Gastroesophageal sphincter (tissue), 4 donors: Measurements from ENCODE around the gene DCC. TPM values are rescaled to one million over a fixed set of nuclear protein-coding genes. Genes with fewer than 3 reads are reported as not detected.

Experiments used
- ATAC-seq: fragments of 150-250 bp; one replicate; pipeline ENCODE4 v1.9.1; 2016; ENCODE audit warnings: mild to moderate bottlenecking, moderate library complexity
- H3K27ac ChIP-seq, 4 donors: fragments of 200-600 bp; sonication (generic) in 3 of 4; 1 replicate in 3 of 4; 2 replicates in 1 of 4; pipeline ENCODE4 v1.5.1; 2016 to 2019
- H3K27me3 ChIP-seq: fragments of 200-600 bp; sonication (generic); one replicate; pipeline ENCODE4 v1.5.1; 2019
- H3K36me3 ChIP-seq, 2 donors: fragments of 200-600 bp; sonication (generic); one replicate each; pipeline ENCODE4 v1.5.1; 2019; ENCODE audit warnings: control low read depth in 1 of 2
- H3K4me1 ChIP-seq, 3 donors: fragments of 200-600 bp; sonication (generic); 1 replicate in 2 of 3; 2 replicates in 1 of 3; pipeline ENCODE4 v1.5.1; 2016 to 2019; ENCODE audit warnings: control low read depth in 2 of 3
- H3K4me3 ChIP-seq, 2 donors: fragments of 200-600 bp; sonication (generic); one replicate each; pipeline ENCODE4 v1.5.1; 2019; ENCODE audit warnings: mild to moderate bottlenecking in 1 of 2, moderate library complexity in 1 of 2
- H3K9me3 ChIP-seq, 3 donors: fragments of 200-600 bp; sonication (generic); one replicate each; pipeline ENCODE4 v1.5.1; 2017 to 2019; ENCODE audit warnings: control low read depth in 2 of 3
- EP300 ChIP-seq: sonication (generic); formaldehyde crosslinking; IDR thresholded peaks from one replicate; pipeline ENCODE4 v1.6.1; 2017; ENCODE audit warnings: antibody characterized with exemption, mild to moderate bottlenecking
- POLR2A ChIP-seq, 2 donors: fragments of 450-650 bp; IDR thresholded peaks; one replicate each; pipeline ENCODE4 v1.6.1; 2017; ENCODE audit warnings: antibody characterized with exemption in 2 of 2, mild to moderate bottlenecking in 2 of 2, moderate library complexity in 1 of 2
- POLR2AphosphoS5 ChIP-seq: sonication (generic); formaldehyde crosslinking; IDR thresholded peaks from one replicate; pipeline ENCODE4 v1.6.1; 2017; ENCODE audit warnings: antibody characterized with exemption
- WGBS, 2 donors: methylation state at CpG; one replicate each; pipeline ENCODE4 v1.1.5; 2018; ENCODE audit warnings: low coverage in 1 of 2; 5-methylcytosine and 5-hydroxymethylcytosine counted together
- total RNA-seq, 4 donors: library from RNA; depleted of rRNA; stranded (reverse); fragments of >200 nt; gene quantifications; one replicate each; pipeline ENCODE4 v1.1.0, GENCODE V29; 2016
- TF ChIP-seq, protein P1 (sequence below), 4 experiments: fragments of 200-600 bp in 2 of 4; fragments of 450-650 bp in 2 of 4; sonication (generic) in 1 of 4; IDR thresholded peaks; one replicate each; pipeline ENCODE4 v1.5.1; 2017 to 2019; ENCODE audit warnings: antibody characterized with exemption in 4 of 4, mild to moderate bottlenecking in 2 of 4, moderate library complexity in 2 of 4

DCC gene
- total RNA-seq, 4 donors from 2014 or later = 0.13 to 0.54 (median 0.47) TPM; not detected in 1

DNA sequence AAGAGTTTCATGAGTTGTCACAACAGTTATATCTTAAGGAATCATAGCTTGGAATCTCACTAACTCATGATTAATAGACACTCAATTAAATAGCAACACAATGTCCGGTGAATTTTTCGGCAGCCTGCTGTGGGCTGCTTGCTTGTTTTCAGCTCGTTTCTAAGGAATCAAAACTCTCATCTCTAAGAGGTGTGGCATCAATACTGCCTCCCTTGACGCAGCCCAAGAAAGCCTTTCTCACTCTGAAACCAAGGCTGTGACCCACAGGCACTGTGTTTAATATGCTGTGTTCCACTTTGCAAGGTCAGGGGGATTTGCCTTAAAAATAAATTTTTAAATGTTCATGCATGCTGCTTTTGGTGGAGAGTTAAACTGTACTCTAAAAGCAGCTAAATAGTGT, 5.4 kb downstream of the DCC start:
- ATAC-seq = no peak
- Histone ChIP-seq H3K36me3 (no peaks in the 10 kb centered on the region), H3K27me3 (peaks cover 33% of the 10 kb centered on the region), H3K27ac (no peak overlapping the region), H3K4me1 (peaks cover 0 to 19% (median 5%) of the 10 kb centered on the region in 3 donors), H3K4me3 (no peak overlapping the region), H3K9me3 (no peaks in the 10 kb centered on the region)
- WGBS, 2 donors = 7 to 21% methylated on average over 3 to 4 of the region's 4 CpGs
- TF ChIP-seq EP300 (no peak), POLR2AphosphoS5 (no peak), POLR2A (IDR thresholded peaks at IDR 0.05) (no peak)
- TF ChIP-seq, protein P1, sequence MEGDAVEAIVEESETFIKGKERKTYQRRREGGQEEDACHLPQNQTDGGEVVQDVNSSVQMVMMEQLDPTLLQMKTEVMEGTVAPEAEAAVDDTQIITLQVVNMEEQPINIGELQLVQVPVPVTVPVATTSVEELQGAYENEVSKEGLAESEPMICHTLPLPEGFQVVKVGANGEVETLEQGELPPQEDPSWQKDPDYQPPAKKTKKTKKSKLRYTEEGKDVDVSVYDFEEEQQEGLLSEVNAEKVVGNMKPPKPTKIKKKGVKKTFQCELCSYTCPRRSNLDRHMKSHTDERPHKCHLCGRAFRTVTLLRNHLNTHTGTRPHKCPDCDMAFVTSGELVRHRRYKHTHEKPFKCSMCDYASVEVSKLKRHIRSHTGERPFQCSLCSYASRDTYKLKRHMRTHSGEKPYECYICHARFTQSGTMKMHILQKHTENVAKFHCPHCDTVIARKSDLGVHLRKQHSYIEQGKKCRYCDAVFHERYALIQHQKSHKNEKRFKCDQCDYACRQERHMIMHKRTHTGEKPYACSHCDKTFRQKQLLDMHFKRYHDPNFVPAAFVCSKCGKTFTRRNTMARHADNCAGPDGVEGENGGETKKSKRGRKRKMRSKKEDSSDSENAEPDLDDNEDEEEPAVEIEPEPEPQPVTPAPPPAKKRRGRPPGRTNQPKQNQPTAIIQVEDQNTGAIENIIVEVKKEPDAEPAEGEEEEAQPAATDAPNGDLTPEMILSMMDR (IDR thresholded peaks at IDR 0.05) = no peak

DNA sequence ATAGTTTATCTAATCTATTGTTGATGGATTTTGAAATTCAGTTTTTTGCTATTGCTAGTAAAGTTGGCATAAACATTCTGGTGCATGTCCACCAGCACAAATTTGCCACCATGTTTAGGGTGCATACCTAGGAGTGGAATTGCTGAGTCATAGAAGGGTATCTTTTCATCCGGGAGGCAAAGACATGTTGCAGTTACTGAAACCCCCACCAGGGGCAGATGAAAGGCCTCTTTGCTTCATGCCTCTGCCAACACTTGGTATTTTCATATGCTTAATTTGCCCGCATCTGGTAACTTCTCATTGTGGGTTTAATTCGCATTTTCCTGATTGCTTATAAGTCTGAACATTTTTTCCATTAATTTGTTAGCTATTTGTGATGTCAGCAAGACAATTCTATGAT, 8.2 kb downstream of the DCC start:
- Histone ChIP-seq H3K27ac (no peak overlapping the region), H3K9me3 (no peaks in the 10 kb centered on the region), H3K4me3 (no peak overlapping the region), H3K4me1 (peaks cover 0 to 3% (median 0%) of the 10 kb centered on the region in 3 donors), H3K36me3 (no peaks in the 10 kb centered on the region), H3K27me3 (peaks cover 5% of the 10 kb centered on the region)
- TF ChIP-seq POLR2AphosphoS5 (no peak), POLR2A (IDR thresholded peaks at IDR 0.05) (no peak), EP300 (no peak)
- TF ChIP-seq, protein P1 (IDR thresholded peaks at IDR 0.05) = peak in 1 of 4 experiments; percentile 6
- no peak for ATAC-seq
- WGBS, 2 donors = 76 to 86% methylated on average over 3 of the region's 3 CpGs

DNA sequence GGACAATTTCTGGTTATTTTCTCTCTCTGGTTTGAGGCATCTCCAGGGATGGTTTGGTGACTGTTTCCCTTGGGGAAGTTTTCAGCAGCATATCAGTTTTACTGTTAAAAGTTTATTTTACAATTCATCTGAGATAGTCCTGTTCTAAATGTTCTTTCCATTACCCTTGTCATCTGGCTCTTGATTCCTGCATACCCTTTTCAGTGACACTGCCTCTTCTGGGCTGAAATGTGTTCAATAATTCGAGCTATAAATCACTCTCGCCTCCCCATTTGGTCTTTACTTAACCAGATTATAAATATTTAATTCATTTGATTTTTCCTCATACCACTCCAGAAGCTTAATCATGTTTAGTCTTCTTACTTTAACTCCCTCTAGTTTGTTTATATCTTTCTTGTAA, 9.5 kb downstream of the DCC start:
- no peak for ATAC-seq
- Histone ChIP-seq H3K36me3 (no peaks in the 10 kb centered on the region), H3K27ac (no peak overlapping the region), H3K9me3 (no peaks in the 10 kb centered on the region), H3K4me3 (no peak overlapping the region), H3K27me3 (no peaks in the 10 kb centered on the region), H3K4me1 (peaks cover 0 to 16% (median 0%) of the 10 kb centered on the region in 3 donors)
- TF ChIP-seq POLR2AphosphoS5 = no peak
- TF ChIP-seq EP300 = no peak
- TF ChIP-seq, protein P1 (IDR thresholded peaks at IDR 0.05) = no peak
- TF ChIP-seq POLR2A (IDR thresholded peaks at IDR 0.05) = no peak
- WGBS, 2 donors = 7 to 23% methylated on average over 2 of the region's 2 CpGs

DNA sequence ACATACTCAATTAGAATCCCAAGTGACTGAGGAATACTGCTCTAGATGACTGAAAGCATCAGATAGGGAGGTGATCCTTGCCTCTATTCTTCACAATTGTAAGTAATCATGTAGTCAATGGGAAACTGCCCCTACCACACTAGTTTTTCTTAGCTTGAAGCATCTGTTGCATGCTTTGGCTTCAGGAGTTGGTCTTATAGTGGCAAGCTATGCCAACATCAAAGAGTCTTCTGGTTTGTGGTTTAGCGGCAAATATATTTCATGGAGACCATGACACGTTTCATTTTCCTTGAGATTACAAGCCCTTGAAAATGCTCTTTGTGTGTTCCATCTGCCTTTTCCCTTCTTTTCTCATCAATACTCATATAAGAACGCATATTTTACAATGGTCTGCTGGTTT, 12.9 kb downstream of the DCC start:
- Histone ChIP-seq H3K27me3 (no peaks in the 10 kb centered on the region), H3K9me3 (no peaks in the 10 kb centered on the region), H3K4me3 (no peak overlapping the region), H3K4me1 (peaks cover 0 to 18% (median 0%) of the 10 kb centered on the region in 3 donors), H3K36me3 (no peaks in the 10 kb centered on the region), H3K27ac (peak overlapping the region in 1 of 4 donors; percentile 24)
- TF ChIP-seq POLR2AphosphoS5 (no peak), POLR2A (IDR thresholded peaks at IDR 0.05) (no peak), EP300 (no peak)
- TF ChIP-seq, protein P1 (IDR thresholded peaks at IDR 0.05) = no peak
- no peak for ATAC-seq
- WGBS, 2 donors = 83 to 100% methylated on average over 1 to 3 of the region's 3 CpGs

DNA sequence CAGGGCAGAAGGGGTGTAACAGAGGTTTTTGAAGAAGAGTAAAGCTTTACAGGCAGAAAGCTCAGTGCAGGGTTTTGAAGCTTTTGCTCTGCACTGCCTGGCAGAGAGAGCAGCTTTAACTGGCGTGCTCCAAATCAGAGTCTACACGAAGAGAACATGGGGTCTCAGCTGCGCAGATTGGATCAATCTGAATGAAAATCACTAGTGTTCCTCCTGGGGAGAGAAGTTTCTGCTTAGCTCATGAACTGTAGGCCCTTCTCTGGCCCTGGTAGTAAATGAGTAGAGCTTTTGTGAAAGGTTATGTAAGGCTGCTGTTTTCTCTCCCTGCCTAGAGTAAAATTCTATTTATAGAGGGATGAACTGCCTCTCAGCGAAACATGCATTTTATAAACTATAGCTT, 13.6 kb downstream of the DCC start:
- H3K4me1 ChIP-seq = peaks cover 0 to 18% (median 0%) of the 10 kb centered on the region in 3 donors
- no peak for TF ChIP-seq POLR2A (IDR thresholded peaks at IDR 0.05)
- no peak for TF ChIP-seq EP300
- TF ChIP-seq, protein P1 (IDR thresholded peaks at IDR 0.05) = no peak
- no peak for ATAC-seq
- no peaks in the 10 kb centered on the region for H3K9me3 ChIP-seq
- H3K27ac ChIP-seq = peak overlapping the region in 2 of 4 donors; percentile 22 to 24
- H3K36me3 ChIP-seq = no peaks in the 10 kb centered on the region
- 12 to 16% methylated on average over 4 of the region's 4 CpGs for WGBS, 2 donors
- no peak overlapping the region for H3K4me3 ChIP-seq
- no peaks in the 10 kb centered on the region for H3K27me3 ChIP-seq
